GM18868 (cell line): ENCODE results near the gene ZNF280D.

Experiments
- ATAC-seq: cut with Tn5 transposase; IDR thresholded peaks from one replicate; pipeline ENCODE4 v1.9.1; 2021; ENCODE audit warnings: mild to moderate bottlenecking, moderate library complexity; ENCODE audit not compliant: unreplicated experiment

ZNF280D gene

DNA sequence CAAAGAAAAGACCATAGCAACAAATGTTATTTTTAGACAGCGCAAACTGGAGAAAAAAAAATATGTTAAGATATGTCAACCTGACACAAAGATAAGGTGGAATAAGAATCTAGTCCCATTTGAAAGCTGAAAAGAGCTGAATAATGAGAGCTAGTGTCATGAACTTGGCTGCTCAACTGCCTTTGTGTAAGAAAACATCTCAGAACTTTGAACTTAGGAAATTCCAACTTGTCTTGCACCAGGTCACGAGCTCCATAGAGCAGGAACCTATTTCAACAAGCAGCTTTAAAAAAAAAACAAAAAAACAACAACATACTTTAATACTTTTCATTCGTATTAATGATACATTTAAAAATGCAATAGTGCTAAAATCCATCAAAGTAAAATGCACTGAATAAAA is 79.5 kb downstream of the ZNF280D start:
- ATAC-seq: no peak

DNA sequence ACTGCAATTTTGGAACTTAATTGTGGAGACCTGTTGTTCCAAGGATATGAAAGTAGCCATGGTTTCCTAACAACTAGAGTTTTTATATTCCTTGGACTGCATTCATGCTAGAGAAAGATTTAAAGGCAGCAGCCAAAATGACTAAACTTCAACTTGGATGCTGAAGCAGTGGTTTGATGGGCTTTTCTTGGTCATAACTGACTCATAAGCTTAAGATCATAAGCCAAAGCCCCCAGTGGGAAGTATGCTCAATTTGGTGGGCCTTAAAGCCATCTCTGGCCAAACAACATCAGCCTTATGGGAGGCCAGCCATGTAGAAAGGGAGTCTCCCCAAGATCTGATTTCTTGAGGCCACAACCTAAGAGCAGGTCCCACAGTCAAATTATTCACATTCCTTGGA is 80.2 kb downstream of the ZNF280D start:
- ATAC-seq: no peak

DNA sequence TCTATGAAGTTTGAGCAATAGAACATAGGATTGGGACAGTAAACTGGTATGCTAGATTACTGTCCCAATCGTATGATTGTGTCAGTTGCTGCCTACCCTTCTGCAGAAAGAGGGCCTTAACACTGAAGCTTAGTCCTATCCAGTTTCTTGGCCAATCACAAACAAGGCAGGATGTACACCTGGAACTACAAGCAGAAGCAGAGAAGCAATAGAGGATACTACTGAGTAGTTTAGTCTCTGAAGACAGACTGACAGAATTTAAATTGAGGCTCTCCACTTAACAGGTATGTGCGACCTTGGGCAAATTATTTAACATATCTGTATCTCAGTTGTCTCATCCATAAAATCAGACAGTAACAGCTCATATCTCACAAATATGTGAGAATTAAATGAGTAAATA is 85.0 kb downstream of the ZNF280D start:
- no peak for ATAC-seq

DNA sequence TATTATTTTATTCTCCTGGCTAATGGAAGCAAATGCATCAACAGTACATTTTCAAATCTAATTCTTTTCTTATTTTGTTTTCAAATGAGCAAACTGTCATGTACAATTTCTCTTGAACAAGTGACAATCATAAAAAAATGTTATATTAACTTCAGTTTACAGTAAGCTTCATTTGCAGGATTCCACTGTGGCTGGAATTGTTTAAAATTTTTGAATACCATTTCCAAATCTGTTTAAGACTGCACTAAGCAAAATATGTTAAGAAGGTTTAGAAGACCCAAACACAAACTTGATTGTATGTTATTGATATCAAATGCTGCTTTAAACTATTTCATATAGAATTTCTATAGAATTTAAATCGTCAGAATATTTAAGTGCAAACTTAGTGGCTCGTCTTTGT is 92.8 kb downstream of the ZNF280D start:
- ATAC-seq: no peak

DNA sequence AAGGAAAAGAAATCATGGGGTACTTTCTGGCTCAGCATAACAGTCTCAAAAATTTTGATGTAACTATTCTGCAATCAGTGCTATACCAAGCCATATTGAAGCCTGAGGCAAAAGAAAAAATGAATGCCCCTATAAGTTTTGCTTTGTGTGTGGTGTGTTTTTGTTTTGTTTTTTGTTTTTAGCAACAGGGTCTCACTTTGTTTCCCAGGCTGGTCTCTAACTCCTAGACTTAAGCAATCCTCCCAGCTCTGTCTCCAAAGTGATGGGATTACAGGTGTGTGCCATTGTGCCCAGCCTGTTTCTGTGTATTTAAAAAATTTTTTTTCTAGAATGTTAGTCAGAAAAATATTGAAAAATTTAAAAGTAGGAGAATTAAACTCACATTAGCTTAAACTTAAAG is 93.2 kb downstream of the ZNF280D start:
- no peak for ATAC-seq

DNA sequence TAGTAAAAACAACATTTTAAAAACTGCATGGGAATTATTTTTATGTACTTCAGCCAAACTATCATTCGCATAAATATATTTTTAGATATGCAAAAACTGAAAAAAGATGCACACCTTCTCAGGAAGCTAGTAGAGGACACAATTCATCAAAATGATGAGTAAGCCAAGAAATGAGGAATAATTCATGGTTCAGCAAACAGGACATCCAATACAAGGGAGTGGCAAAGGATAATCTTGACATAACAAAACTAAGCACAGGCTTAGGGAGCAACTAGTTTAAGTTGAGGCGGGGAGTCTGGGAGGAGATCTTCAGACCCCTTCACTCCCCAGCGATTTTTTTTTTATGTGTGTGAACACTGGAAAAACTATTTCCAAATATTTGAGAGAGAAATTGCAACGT is 93.7 kb downstream of the ZNF280D start:
- no peak for ATAC-seq

DNA sequence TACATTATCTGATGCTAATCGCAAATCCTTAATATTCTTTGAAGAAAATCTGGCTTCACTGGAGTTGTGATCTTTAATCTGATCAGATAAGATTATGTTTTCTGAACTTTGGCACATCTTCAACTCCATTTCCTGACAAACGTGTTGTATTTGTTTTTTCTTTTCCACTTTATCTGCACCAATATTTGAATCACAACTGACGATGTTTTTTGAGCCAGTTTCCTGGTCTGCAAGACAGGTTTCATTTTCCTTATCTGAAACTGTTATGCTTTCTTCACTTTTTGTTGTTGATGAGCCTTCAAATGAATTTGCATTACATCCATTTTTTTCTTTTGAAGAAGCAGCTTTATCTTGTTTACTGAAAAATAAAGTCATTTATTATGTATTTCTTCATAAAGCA is 101.5 kb downstream of the ZNF280D start:
- ATAC-seq: no peak

DNA sequence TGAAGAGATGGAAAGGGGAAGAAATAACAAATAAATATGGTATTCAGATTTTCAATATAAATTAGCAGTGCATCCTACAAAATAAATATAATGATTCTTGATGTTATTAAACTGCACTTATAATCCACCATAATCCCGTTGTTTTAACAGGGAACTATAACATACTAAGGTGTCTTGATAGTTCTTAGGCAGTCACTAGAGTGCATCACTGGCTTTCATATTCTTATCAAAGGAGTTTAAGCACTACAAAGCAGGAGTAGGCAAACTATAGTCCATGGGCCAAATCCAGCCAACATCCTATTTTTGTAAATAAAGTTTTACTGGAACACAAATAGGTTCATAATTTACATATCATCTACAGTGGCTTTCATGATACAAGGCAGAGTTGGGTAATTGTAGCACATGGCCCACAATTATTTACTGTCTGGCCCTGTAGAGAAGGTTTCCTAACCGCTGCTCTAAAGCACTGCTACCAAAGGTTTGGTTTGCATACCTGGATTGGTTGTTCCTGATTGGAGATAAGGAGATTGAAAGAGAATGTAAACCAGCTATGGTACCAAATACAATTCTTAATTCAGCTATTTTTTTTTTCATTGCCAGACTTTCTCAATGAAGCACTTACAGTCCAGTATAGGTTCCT is 104.3 kb downstream of the ZNF280D start:
- ATAC-seq: no peak

DNA sequence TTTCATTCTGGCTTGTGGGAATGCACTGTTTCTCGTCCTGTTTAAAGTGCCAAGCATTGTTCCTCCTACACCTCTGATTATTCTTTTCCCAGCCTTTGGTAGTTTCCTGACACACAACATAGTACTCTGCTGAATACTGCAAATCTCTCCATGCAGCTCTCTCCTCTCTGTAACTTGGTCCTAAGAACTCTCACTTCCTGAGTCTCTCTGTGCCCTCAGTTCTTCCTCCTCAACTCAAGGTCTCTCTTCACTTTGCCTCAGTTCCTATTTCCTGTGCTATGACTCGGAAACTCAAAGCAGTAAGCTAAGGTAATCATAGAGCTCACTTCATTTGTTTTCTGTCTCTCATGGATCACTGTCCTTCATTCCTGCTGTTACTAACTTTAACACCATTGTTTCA is 113.4 kb downstream of the ZNF280D start:
- ATAC-seq: no peak

DNA sequence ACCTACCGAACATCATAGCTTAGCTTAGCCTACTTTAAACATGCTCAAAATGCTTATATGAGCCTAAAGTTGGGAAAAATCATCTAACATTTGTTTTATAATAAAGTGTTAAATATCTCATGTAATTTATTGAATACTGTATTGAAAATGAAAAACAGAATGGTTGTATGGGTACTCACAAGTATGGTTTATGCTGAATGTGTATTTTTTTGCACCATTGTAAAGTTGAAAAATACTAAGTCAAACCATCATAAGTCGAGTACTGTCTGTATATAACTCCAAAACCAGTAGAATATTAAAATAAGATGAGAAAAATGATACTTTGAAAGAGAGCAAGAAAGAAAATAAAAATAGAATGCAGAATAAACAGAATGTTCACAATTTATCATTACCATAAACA is 115.7 kb downstream of the ZNF280D start:
- no peak for ATAC-seq

DNA sequence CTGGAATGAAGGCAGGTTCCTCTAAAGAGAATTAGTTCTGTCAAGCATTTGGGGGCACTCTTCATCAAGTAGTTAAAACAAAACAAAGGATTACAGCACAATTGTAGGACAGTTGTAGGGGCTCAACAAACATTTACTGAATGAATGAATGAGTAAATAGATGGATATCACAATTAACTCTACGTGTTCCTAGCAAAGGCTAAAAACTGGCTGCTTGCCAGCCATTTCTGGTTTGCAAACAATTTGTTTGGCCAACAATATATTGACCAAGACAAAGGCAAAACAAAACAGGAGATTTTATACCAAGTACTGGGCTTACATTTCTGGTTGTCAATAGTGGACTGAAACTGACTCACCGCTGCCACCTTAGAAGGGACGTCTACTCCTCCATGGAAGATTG is 116.8 kb downstream of the ZNF280D start:
- no peak for ATAC-seq

DNA sequence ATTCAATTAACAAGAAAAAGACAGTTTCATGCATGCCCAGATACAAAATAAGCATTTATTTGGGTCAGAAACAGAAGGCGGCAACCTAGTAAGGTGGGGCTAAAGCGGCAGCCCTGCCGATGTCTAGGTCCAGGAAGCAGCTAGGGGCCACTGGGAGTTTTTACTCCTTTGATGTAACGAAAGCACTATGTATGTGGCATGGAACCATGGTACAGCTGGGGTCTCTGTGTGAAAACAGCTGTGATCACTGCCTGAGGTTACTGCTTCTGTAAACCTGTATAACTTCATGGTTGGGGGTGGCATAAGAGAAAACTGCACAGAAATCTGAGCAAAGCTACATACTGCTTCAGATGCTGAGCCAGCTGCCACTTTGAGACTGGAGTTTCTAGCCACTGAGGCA is 119.5 kb downstream of the ZNF280D start:
- no peak for ATAC-seq

DNA sequence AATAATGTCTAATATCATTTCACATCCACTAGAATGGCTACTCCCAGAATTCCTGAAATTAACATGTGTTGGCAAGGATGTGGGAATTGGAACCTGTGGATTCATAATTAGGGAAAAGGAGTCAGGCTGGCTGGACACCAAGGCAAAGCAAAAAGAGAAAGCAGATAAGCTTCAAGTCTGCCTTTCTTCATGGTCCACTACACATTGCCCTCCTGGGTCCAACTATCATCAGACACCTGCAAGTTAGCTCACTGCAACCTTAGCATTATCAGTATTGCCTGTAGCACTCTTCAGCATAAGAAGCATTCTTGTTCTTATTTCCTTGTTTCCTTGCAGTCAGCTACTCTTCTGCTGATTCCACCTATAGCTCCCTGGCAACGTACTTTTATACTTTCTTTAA is 124.3 kb downstream of the ZNF280D start:
- ATAC-seq: peak; percentile 62

DNA sequence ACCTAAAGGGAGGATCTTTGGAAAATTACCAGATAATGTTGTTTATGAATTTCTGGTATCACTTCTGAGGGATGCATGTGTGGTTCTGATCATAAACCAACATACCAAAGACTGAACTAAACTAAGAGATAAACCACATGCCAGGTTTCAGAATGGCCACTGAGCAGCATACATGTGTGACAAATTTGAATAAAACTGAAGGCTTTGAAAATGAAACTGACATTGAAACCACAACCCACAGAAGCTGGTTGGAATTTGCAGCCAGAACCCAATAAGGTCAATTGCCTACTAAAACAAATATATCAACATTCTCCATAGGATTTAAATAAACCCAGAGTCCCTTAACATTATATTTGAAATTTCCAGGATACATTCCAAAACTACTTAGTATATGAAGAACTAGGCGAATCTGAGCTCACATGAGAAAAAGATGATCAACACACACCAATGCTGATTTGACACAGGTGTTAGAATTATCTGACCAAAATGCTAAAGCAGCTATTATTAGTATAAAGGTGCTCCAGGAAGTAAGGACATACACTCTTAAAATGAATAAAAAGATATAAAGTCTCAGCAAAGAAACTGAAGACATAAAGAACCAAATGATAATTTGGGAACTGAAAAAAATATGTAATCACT is 125.0 kb downstream of the ZNF280D start:
- ATAC-seq: peak; percentile 90

DNA sequence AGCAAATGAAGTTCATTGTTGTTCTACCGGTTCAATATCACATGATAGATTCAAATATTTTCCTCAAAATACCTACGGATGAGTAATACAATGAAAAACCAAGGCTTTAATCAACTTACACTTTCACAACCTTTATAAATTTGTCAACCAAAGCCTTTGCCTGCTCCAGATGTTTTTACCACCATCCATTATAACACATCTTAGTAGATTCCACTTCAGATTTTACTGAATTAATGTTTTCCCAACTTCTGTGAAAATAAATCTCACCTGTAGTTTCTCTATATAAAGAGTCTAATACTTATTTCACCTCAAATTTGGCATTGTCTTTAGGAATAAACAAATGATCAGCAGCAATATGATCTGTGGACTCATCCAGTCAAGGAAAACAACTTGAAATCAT is 131.1 kb downstream of the ZNF280D start:
- no peak for ATAC-seq

DNA sequence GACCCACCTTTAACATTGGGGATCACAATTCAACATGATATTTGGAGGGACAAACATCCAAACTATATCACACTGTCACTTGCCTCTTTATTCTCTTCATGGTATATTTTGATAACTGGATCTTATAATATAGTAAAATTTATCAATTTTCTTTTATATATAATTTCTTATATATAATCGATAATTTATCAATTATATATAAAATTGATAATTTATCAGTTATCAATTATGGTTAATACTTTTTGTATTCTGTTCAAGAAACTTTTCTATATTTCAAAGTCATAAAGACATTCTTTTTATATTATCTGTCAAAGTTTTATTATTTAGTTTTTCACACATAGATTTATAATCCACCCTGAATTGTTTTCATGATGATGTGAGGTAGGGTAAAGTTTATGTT is 132.9 kb downstream of the ZNF280D start:
- ATAC-seq: no peak

DNA sequence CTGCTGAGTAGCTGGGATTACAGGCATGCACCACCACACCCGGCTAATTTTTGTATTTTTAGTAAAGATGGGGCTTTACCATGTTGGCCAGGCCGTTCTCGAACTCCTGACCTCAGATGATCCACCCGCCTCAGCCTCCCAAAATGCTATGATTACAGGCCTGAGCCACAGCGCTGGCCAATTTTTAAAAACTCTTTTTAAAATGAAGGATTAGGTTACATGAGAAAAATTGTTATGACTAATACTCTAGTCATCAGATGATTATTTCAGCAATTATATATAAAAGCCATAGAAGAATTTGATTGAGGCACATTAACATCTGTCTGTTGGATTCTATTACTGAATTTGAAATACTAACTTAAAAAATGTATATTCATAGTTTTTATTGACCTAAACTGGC is 134.3 kb downstream of the ZNF280D start:
- ATAC-seq: no peak

DNA sequence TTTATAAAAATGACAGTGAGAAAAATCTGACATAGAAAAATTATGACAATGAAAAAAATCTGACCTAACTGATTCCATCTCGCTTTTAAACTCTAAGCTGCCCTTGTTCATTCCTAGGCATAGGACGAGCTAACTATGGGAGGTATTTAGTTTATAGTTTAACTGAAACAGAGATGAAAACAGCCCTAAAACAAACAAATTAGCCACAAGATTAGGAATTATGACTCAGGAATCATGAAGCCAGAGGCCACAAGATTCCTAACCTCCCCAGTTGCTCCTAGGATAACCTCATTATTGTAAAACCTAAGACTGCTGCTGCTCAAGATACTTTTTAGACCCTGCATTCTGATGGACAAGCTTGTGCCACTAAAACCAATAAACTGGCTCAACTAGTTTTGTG is 145.6 kb downstream of the ZNF280D start:
- ATAC-seq: no peak

DNA sequence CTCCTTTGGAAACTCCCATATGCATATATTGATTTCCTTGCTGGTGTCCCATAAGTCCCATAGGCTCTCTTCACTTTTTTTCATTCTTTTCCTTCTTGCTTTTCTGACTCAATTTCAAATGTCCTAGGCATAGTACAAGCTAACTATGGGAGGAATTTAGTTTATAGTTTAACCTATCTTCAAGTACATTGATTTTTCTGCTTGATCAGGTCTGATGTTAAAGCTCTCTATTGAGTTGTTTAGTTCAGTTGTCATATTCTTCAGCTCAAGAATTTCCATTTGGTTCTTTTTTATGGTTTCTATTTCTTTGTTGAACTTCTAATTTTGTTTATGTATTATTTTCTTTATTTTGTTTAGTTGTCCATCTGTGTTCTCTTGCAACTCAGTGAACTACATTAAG is 147.1 kb downstream of the ZNF280D start:
- ATAC-seq: no peak

DNA sequence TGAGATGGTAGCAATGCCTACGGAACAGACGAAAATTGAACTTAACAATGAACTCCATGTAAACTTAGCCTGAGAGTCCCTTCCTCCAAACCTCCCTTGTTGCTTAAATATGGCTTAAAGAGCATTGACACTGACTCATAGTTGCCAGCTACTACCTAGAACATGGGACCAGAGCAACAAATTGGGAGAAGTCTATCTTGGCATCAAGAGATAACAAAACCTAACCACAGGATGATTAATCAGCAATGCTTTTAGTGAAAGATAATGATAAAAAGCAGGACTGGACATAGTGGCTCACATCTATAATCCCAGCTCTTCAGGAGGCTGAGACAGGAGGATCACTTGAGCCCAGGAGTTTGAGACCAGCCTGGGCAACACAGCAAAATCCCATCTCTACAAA is 150.5 kb downstream of the ZNF280D start:
- no peak for ATAC-seq
